RWPE1 (cell line): ENCODE data around the gene CCDC61.

ENCODE experiments used
- CTCF ChIA-PET: fragments of 350-600 bp; sonication (Branson Sonifier 250); formaldehyde crosslinking; extraction: SDS; loops from one replicate; lab custom pipeline; 2021; lab: Yijun Ruan, JAX
- POLR2A ChIA-PET: fragments of 400-600 bp; formaldehyde crosslinking; extraction: SDS; loops from one replicate; lab custom pipeline; 2020; ENCODE audit warnings: antibody characterized with exemption; ENCODE audit not compliant: low non-redundant PET; lab: Yijun Ruan, JAX
- DNase-seq: peaks from one replicate; pipeline ENCODE4 v3.0.0; 2012; ENCODE audit warnings: low spot score
- H3K27ac ChIP-seq: fragments of 450-650 bp; 2 replicates; pipeline ENCODE4 v1.5.1; 2017
- CTCF ChIP-seq: fragments of 450-650 bp; conservative IDR thresholded peaks from 2 replicates; pipeline ENCODE4 v1.5.1; 2017; ENCODE audit warnings: low read depth, mild to moderate bottlenecking

Gene CCDC61

GRCh38 chr19:45994998-45995714 lies at the start of gene CCDC61:
Gene CCDC61, plus strand, starts transcription at chr19:45995467. Its CDS starts 7,552 bp downstream, at chr19:46003019.
- ChIA-PET POLR2A (interaction anchor here (0.5 to 0.6 kb wide), 2 partner anchors 265 to 278 kb away, joined by 3 to 5 read pairs; no protein-coding TSS in a partner anchor), CTCF (interaction anchor here (0.5 to 1.5 kb wide), 2 partner anchors 34 to 194 kb away, joined by 3 read pairs; no protein-coding TSS in a partner anchor)
- peak; percentile 100 for DNase-seq
- no peak for TF ChIP-seq CTCF
- peak within 1 kb of the TSS; percentile 62 for H3K27ac ChIP-seq

- POLR2A ChIA-PET = no interaction called here
- no peak overlapping the region for H3K27ac ChIP-seq
- CTCF ChIA-PET = interaction anchor here (0.5 to 0.8 kb wide), 2 partner anchors 12 to 30 kb away, joined by 3 read pairs; no protein-coding TSS in a partner anchor
- DNase-seq = no peak
- no peak for TF ChIP-seq CTCF
Observed at GRCh38 chr19:45947926-45948325, 47.3 kb upstream of the CCDC61 start.

- H3K27ac ChIP-seq = no peak overlapping the region
- ChIA-PET POLR2A (interaction anchor here (0.7 kb wide), 1 partner anchor 57 kb away, joined by 3 read pairs; no protein-coding TSS in a partner anchor), CTCF (no interaction called here)
- TF ChIP-seq CTCF = no peak
- no peak for DNase-seq
Observed at GRCh38 chr19:45952341-45952685, 43.0 kb upstream of the CCDC61 start.

GRCh38 chr19:45952686-45953505 lies 42.4 kb upstream of the CCDC61 start:
- DNase-seq = peak; percentile 71
- no peak overlapping the region for H3K27ac ChIP-seq
- CTCF ChIA-PET = no interaction called here
- TF ChIP-seq CTCF = no peak
- POLR2A ChIA-PET = interaction anchor here (0.7 kb wide), 1 partner anchor 58 kb away, joined by 3 read pairs; no protein-coding TSS in a partner anchor

- no peak overlapping the region for H3K27ac ChIP-seq
- ChIA-PET POLR2A (no interaction called here), CTCF (no interaction called here)
- no peak for DNase-seq
- no peak for TF ChIP-seq CTCF
Observed at GRCh38 chr19:45953676-45954075, 41.6 kb upstream of the CCDC61 start.

GRCh38 chr19:45954156-45954555 lies 41.1 kb upstream of the CCDC61 start:
- H3K27ac ChIP-seq = no peak overlapping the region
- CTCF ChIA-PET = no interaction called here
- no peak for TF ChIP-seq CTCF
- DNase-seq = no peak
- POLR2A ChIA-PET = no interaction called here
